WERI-Rb-1 (cell line): ENCODE measurements around the gene ADAM22.

Source experiments
- DNase-seq: peaks from one replicate; pipeline ENCODE4 v3.0.0-alpha.2; 2020
- H3K27ac ChIP-seq: fragments of 250-450 bp; sonication (Bioruptor Pico); 2 replicates; pipeline ENCODE4 v1.5.1; 2020; ENCODE audit warnings: mild to moderate bottlenecking, moderate library complexity
- H3K27me3 ChIP-seq: fragments of 250-450 bp; sonication (Bioruptor Pico); 2 replicates; pipeline ENCODE4 v1.5.1; 2021; ENCODE audit warnings: mild to moderate bottlenecking, low read depth, moderate library complexity; ENCODE audit not compliant: insufficient read depth, severe bottlenecking
- H3K36me3 ChIP-seq: fragments of 250-450 bp; sonication (Bioruptor Pico); 2 replicates; pipeline ENCODE4 v1.5.1; 2020; ENCODE audit warnings: mild to moderate bottlenecking, moderate library complexity
- H3K4me3 ChIP-seq: 2 replicates; pipeline ENCODE4 v1.5.1; 2011; ENCODE audit warnings: low read depth, mild to moderate bottlenecking, control low read depth, low read length
- H3K9me3 ChIP-seq: fragments of 250-450 bp; sonication (Bioruptor Pico); 2 replicates; pipeline ENCODE4 v1.5.1; 2021; ENCODE audit warnings: mild to moderate bottlenecking, moderate library complexity; ENCODE audit not compliant: severe bottlenecking
- CTCF ChIP-seq: IDR thresholded peaks from 2 replicates; pipeline ENCODE4 v1.5.1; 2011; ENCODE audit warnings: low read depth, mild to moderate bottlenecking, control low read depth, inconsistent platforms, low read length

Gene ADAM22

GRCh38 chr7:87982116-87982515 lies 48.1 kb downstream of the ADAM22 start:
- H3K9me3 ChIP-seq: no peaks in the 10 kb centered on the region

GRCh38 chr7:87984088-87984487 lies 50.0 kb downstream of the ADAM22 start:
- Histone ChIP-seq H3K27me3 (no peaks in the 10 kb centered on the region), H3K27ac (no peak overlapping the region), H3K36me3 (no peaks in the 10 kb centered on the region), H3K4me3 (no peak overlapping the region), H3K9me3 (no peaks in the 10 kb centered on the region)
- peak; percentile 22 for DNase-seq
- no peak for TF ChIP-seq CTCF

More at GRCh38 chr7:87982116-87982515, 48.1 kb downstream of the ADAM22 start:
- DNase-seq: no peak
- Histone ChIP-seq H3K4me3 (no peak overlapping the region), H3K27me3 (no peaks in the 10 kb centered on the region), H3K36me3 (no peaks in the 10 kb centered on the region), H3K27ac (no peak overlapping the region)
- no peak for TF ChIP-seq CTCF

- TF ChIP-seq CTCF: no peak
Measured at GRCh38 chr7:87993269-87993668, 59.2 kb downstream of the ADAM22 start.

GRCh38 chr7:87999261-87999660 lies 65.2 kb downstream of the ADAM22 start:
- DNase-seq: no peak
- no peak for TF ChIP-seq CTCF
- Histone ChIP-seq H3K4me3 (no peak overlapping the region), H3K27me3 (no peaks in the 10 kb centered on the region), H3K9me3 (no peaks in the 10 kb centered on the region), H3K36me3 (no peaks in the 10 kb centered on the region), H3K27ac (no peak overlapping the region)

More at GRCh38 chr7:87993269-87993668, 59.2 kb downstream of the ADAM22 start:
- Histone ChIP-seq H3K27ac (no peak overlapping the region), H3K36me3 (no peaks in the 10 kb centered on the region), H3K9me3 (no peaks in the 10 kb centered on the region), H3K27me3 (no peaks in the 10 kb centered on the region), H3K4me3 (no peak overlapping the region)
- no peak for DNase-seq

- no peak for TF ChIP-seq CTCF
- DNase-seq: no peak
- no peaks in the 10 kb centered on the region for H3K9me3 ChIP-seq
- H3K27me3 ChIP-seq: no peaks in the 10 kb centered on the region
- H3K36me3 ChIP-seq: no peaks in the 10 kb centered on the region
- no peak overlapping the region for H3K4me3 ChIP-seq
- H3K27ac ChIP-seq: no peak overlapping the region
Measured at GRCh38 chr7:88001744-88002530, 67.9 kb downstream of the ADAM22 start.

- no peak overlapping the region for H3K4me3 ChIP-seq
- H3K36me3 ChIP-seq: no peaks in the 10 kb centered on the region
- H3K9me3 ChIP-seq: no peaks in the 10 kb centered on the region
- H3K27me3 ChIP-seq: no peaks in the 10 kb centered on the region
- no peak overlapping the region for H3K27ac ChIP-seq
- no peak for TF ChIP-seq CTCF
- DNase-seq: no peak
Measured at GRCh38 chr7:88002617-88003016, 68.6 kb downstream of the ADAM22 start.
